Neural cell (in vitro differentiated cells): Measurements from ENCODE around the gene MAML3. TPM values are rescaled to one million over a fixed set of nuclear protein-coding genes. Genes with fewer than 3 reads are reported as not detected.

Experiments used
- H2AFZ ChIP-seq: fragments of 200-600, 300-800 bp; sonication (generic), shearing (Covaris generic); 2 replicates; pipeline ENCODE4 v1.6.0; 2014; ENCODE audit warnings: low read depth, mild to moderate bottlenecking, antibody characterized with exemption, low read length, moderate library complexity
- H3F3A ChIP-seq: fragments of 200-600 bp; shearing (Covaris generic); 2 replicates; pipeline ENCODE4 v1.6.1; 2016; ENCODE audit warnings: mild to moderate bottlenecking, moderate library complexity, mixed read lengths, antibody characterized with exemption, low read length; ENCODE audit not compliant: insufficient read depth, poor library complexity, severe bottlenecking
- H3K27ac ChIP-seq: fragments of 200-600, 300-800 bp; sonication (generic), shearing (Covaris generic); 2 replicates; pipeline ENCODE4 v1.5.1; 2014; ENCODE audit warnings: mild to moderate bottlenecking, low read length, moderate library complexity
- H3K27me3 ChIP-seq: fragments of 300-800, 200-600 bp; sonication (generic), shearing (Covaris generic); 2 replicates; pipeline ENCODE4 v1.6.0; 2014; ENCODE audit warnings: mild to moderate bottlenecking, low read depth, low read length, moderate library complexity; ENCODE audit not compliant: insufficient read depth
- H3K36me3 ChIP-seq: fragments of 300-800, 200-600 bp; sonication (generic), shearing (Covaris generic); 2 replicates; pipeline ENCODE4 v1.5.1; 2014; ENCODE audit warnings: mild to moderate bottlenecking, antibody characterized with exemption, low read length, moderate library complexity; ENCODE audit not compliant: insufficient read depth
- H3K4me2 ChIP-seq: fragments of 300-800, 200-600 bp; sonication (generic), shearing (Covaris generic); 2 replicates; pipeline ENCODE4 v1.6.0; 2014; ENCODE audit warnings: mild to moderate bottlenecking, low read length
- H3K4me3 ChIP-seq: fragments of 300-800, 200-600 bp; sonication (generic), shearing (Covaris generic); 2 replicates; pipeline ENCODE4 v1.5.1; 2014; ENCODE audit warnings: mild to moderate bottlenecking, low read length, moderate library complexity
- H3K79me2 ChIP-seq: fragments of 200-600 bp; shearing (Covaris generic); replicated peaks from 2 replicates; pipeline ENCODE4 v1.6.0; 2014; ENCODE audit warnings: mild to moderate bottlenecking, low read length, moderate library complexity; ENCODE audit not compliant: insufficient read depth
- H3K9ac ChIP-seq: fragments of 300-800, 200-600 bp; sonication (generic), shearing (Covaris generic); 2 replicates; pipeline ENCODE4 v1.6.1; 2016; ENCODE audit warnings: mild to moderate bottlenecking, low read length, mixed read lengths
- H3K9me2 ChIP-seq: fragments of 200-600 bp; shearing (Covaris generic); 2 replicates; pipeline ENCODE4 v1.6.1; 2016; ENCODE audit warnings: mild to moderate bottlenecking, low read length, mixed read lengths; ENCODE audit not compliant: insufficient read depth
- H3K9me3 ChIP-seq: fragments of 200-600, 300-800 bp; sonication (generic), shearing (Covaris generic); 2 replicates; pipeline ENCODE4 v1.6.1; 2016; ENCODE audit warnings: mild to moderate bottlenecking, mixed run types, low read length, moderate library complexity, mixed read lengths
- H4K20me1 ChIP-seq: fragments of 200-600 bp; shearing (Covaris generic); 2 replicates; pipeline ENCODE4 v1.6.1; 2016; ENCODE audit warnings: mild to moderate bottlenecking, mixed run types; ENCODE audit not compliant: insufficient read depth
- CTCF ChIP-seq: fragments of 450-650 bp; IDR thresholded peaks from 2 replicates; pipeline ENCODE4 v1.5.1; 2014; ENCODE audit warnings: antibody characterized with exemption, mild to moderate bottlenecking, moderate library complexity; ENCODE audit not compliant: poor library complexity, severe bottlenecking
- EP300 ChIP-seq: fragments of 450-650 bp; conservative IDR thresholded peaks from 2 replicates; pipeline ENCODE4 v1.6.1; 2014; ENCODE audit warnings: antibody characterized with exemption, mild to moderate bottlenecking, moderate library complexity; ENCODE audit not compliant: poor library complexity, severe bottlenecking
- EZH2 ChIP-seq: fragments of 200-600, 300-800 bp; shearing (Covaris generic), sonication (generic); IDR thresholded peaks from 2 replicates; pipeline ENCODE4 v1.6.1; 2014; ENCODE audit warnings: antibody characterized with exemption, low read length, borderline replicate concordance, mild to moderate bottlenecking; ENCODE audit not compliant: insufficient read depth, poor library complexity, severe bottlenecking
- MXI1 ChIP-seq: fragments of 450-650 bp; conservative IDR thresholded peaks from 2 replicates; pipeline ENCODE4 v1.6.1; 2014; ENCODE audit warnings: antibody characterized with exemption, mild to moderate bottlenecking; ENCODE audit not compliant: poor library complexity, severe bottlenecking
- POLR2AphosphoS5 ChIP-seq: IDR thresholded peaks from 2 replicates; pipeline ENCODE4 v1.6.1; 2012
- RAD21 ChIP-seq: fragments of 450-650 bp; conservative IDR thresholded peaks from 2 replicates; pipeline ENCODE4 v1.6.1; 2014; ENCODE audit warnings: antibody characterized with exemption, mild to moderate bottlenecking, moderate library complexity
- REST ChIP-seq: IDR thresholded peaks from 2 replicates; pipeline ENCODE4 v1.6.1; 2012; ENCODE audit warnings: borderline replicate concordance
- SMC3 ChIP-seq: fragments of 450-650 bp; conservative IDR thresholded peaks from 2 replicates; pipeline ENCODE4 v1.6.1; 2014; ENCODE audit warnings: antibody characterized with exemption, mild to moderate bottlenecking, moderate library complexity; ENCODE audit not compliant: poor library complexity
- TAF1 ChIP-seq: IDR thresholded peaks from 2 replicates; pipeline ENCODE4 v1.6.1; 2012; ENCODE audit warnings: low read depth
- polyA plus RNA-seq: library from polyadenylated mRNA; depleted of rRNA; stranded (reverse); fragments of >200 nt; gene quantifications from 2 replicates; pipeline ENCODE4 v1.2.3, GENCODE V29; 2014

The MAML3 gene
- polyA plus RNA-seq, 1 donor from 2014 or later, result 10.2 TPM

DNA sequence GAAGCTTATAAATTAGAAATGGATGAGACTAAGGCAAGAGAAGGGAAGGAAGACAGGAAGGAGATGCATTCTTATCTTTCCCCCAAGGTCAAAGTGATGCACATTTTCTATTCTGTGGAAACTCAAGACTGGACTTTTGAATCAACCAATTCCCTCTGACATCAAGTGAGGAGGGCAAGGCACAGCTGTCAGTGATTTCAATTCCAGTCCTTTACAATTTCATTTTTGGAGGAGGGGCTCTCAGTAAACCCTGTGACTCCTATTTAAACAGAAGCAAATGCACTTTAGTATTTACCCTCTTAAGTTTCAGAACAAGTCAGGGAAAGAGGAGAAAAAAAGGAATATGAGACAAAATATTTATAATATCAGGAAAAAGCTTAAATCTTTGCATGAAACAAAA is 354.4 kb downstream of the MAML3 start:
- no peaks in the 10 kb centered on the region for H3K9me2 ChIP-seq
- no peaks in the 10 kb centered on the region for H3K36me3 ChIP-seq
- no peaks in the 10 kb centered on the region for H3K79me2 ChIP-seq
- peaks cover 5% of the 10 kb centered on the region for H3F3A ChIP-seq
- no peak overlapping the region for H3K4me2 ChIP-seq
- H3K9ac ChIP-seq, result no peak overlapping the region
- H4K20me1 ChIP-seq, result no peaks in the 10 kb centered on the region
- no peak overlapping the region for H3K27ac ChIP-seq
- H2AFZ ChIP-seq, result no peak overlapping the region
- no peaks in the 10 kb centered on the region for H3K9me3 ChIP-seq
- no peak for TF ChIP-seq POLR2AphosphoS5
- no peak for TF ChIP-seq TAF1
- no peak for TF ChIP-seq EZH2
- no peak for TF ChIP-seq RAD21
- TF ChIP-seq CTCF, result no peak
- TF ChIP-seq MXI1, result no peak
- no peak for TF ChIP-seq REST
- TF ChIP-seq SMC3, result no peak
- TF ChIP-seq EP300, result no peak
- no peaks in the 10 kb centered on the region for H3K27me3 ChIP-seq
- H3K4me3 ChIP-seq, result no peak overlapping the region

DNA sequence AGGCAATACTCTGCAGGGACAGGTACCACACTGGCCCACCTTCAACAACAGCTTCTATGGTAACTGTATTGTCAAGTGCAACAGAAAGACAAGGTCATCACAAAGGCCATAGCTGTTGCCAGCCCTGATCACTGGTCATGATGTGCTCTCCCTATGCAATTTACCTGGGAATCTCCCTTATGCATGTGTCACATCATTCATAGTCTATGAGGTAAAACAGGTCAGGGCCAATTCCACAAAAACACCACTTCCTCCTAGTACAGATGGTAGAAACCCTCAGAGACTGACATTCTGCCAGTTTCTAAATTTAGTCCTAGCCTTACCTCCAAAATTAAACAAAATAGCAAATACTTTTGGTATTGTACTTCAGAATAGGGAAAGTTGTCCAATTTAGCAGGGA is 355.5 kb downstream of the MAML3 start:
- no peak overlapping the region for H3K4me3 ChIP-seq
- peaks cover 5% of the 10 kb centered on the region for H3F3A ChIP-seq
- H3K9me2 ChIP-seq, result no peaks in the 10 kb centered on the region
- no peaks in the 10 kb centered on the region for H3K9me3 ChIP-seq
- no peak overlapping the region for H3K27ac ChIP-seq
- no peaks in the 10 kb centered on the region for H3K36me3 ChIP-seq
- no peak for TF ChIP-seq EZH2
- TF ChIP-seq POLR2AphosphoS5, result no peak
- no peak for TF ChIP-seq REST
- TF ChIP-seq SMC3, result no peak
- no peak for TF ChIP-seq EP300
- TF ChIP-seq MXI1, result no peak
- TF ChIP-seq CTCF, result no peak
- no peak for TF ChIP-seq RAD21
- TF ChIP-seq TAF1, result no peak
- H2AFZ ChIP-seq, result no peak overlapping the region
- H4K20me1 ChIP-seq, result no peaks in the 10 kb centered on the region
- H3K9ac ChIP-seq, result no peak overlapping the region
- no peaks in the 10 kb centered on the region for H3K79me2 ChIP-seq
- no peak overlapping the region for H3K4me2 ChIP-seq
- no peaks in the 10 kb centered on the region for H3K27me3 ChIP-seq
